ENCODE data around the gene PARN.
"Not testable (repeated sequence)": the region's sequence is repeated elsewhere in the genome, so short reads cannot be mapped to it uniquely, and the experiment has no call there.

PARN gene

GRCh38 chr16:14427371-14427948 lies 202.6 kb downstream of the PARN start:
- DNase-seq = no peak

DNA sequence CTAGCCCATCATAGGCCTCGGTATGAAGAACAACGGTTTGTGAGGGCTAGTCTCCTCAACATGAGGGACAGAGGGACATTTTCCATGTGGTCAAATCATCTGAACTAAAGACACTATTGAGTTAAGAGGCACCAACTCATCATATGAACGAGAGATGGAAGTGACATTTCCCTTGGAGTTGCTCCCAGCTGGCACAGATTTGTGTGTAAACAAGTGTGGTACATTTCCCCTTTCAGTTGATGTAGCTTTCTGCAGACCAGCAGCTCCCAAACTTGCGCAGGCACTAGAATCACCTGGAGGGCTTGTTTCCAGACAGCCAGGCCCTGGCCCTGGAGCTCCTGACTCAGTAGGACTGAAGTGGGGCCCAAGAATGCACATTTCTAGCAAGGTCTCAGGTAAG lies 205.5 kb downstream of the PARN start:
- no peak for DNase-seq

GRCh38 chr16:14423344-14423743 lies 206.7 kb downstream of the PARN start:
- DNase-seq = no peak

- DNase-seq = no peak
Observed at GRCh38 chr16:14420721-14421488, 209.2 kb downstream of the PARN start.

GRCh38 chr16:14420243-14420642 lies 209.8 kb downstream of the PARN start:
- not testable (repeated sequence) for DNase-seq

- no peak for DNase-seq
Observed at GRCh38 chr16:14419817-14420216, 210.2 kb downstream of the PARN start.

GRCh38 chr16:14418795-14419225 lies 211.2 kb downstream of the PARN start:
- no peak for DNase-seq

GRCh38 chr16:14416184-14416583 lies 213.9 kb downstream of the PARN start:
- DNase-seq = no peak

- no peak for DNase-seq
Observed at GRCh38 chr16:14415291-14415690, 214.8 kb downstream of the PARN start.

DNA sequence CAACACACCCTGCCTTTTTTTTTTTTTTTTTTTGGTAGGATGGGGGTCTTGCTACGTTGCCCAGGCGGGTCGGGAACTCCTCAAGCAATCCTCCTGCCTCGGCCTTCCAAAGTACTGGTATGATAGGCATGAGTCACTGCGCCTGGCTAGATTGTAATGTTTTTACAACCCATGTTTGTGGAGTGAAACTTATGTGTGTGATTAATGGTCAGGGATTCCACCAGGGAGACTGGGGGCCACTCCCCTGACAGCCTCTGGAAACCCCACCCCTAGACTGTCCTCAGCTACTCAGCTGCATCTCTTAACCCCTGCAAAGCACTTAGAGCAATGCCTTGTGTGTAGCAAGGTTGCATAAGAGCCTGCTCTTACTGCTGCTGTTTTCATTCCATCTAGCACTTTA lies 220.5 kb downstream of the PARN start:
- no peak for DNase-seq

DNA sequence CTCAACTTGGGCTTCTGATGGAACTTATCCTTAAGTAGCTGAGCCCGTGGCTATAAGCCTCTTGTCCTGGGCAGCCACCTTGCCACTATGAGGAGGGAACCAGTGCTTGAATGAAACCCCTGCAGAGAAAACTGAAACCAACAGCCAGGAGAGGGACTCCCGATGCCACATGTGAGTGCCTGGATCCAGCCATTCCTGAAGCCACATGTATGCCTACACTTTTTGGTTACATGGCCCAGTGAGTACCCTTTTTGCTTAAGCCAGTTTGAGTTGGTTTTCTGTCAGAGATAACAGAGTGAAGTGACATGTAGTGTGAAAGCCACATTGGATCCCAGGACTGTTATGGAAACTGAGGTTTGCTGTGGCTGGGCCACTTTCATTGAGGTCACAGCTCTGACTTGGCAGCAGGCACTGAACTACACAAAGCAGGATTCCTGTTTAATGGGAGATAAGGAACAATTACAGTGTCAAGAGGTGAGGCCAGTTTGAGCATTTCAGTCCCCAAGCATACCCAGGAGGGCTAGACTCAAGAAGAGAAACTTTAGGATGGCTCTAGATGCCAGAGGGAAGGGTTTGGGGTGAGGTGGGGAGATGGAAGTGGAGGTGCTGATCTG lies 222.2 kb downstream of the PARN start:
- no peak for DNase-seq

GRCh38 chr16:14405611-14406537 lies 224.2 kb downstream of the PARN start:
- no peak for DNase-seq

- DNase-seq = not testable (repeated sequence)
Observed at GRCh38 chr16:14403001-14403389, 227.1 kb downstream of the PARN start.

DNA sequence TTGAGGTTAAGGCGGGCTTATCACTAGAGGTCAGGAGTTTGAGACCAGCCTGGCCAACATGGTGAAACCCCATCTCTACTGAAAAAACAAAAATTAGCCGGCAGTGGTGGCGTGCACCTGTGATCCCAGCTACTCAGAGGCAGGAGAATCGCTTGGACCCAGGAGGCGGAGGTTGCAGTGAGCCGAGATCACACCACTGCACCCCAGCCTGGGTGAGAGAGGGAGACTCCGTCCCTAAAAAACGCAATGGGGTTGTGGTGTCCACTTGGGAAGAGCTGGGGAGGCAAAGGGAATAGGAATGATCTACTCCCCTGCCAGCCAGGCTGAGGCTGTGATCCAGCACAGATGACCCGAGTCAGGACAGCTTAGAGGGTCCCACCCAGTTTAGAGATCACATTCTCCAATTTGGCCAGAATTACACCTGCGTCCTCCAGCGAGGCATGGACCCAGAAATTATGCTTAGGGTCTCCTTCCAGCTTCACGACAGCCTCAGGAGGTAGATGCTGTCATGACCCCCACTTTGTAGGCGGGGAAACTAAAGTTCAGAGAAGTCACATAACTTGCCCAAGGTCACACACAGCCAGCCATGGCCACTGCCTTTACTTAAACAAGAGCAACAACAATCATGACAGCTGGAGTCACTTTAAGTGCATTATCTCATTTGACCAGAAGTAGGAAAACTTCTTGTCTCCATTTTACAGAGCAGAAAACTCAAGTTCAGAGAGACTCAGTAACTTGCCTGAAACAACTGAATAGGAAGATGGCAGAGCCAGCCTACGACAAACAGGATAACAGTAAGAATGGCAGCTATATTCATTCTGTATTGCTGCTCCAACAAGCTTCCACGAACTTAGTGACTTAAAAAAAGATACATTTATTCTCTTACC lies 227.7 kb downstream of the PARN start:
- DNase-seq = not testable (repeated sequence)

DNA sequence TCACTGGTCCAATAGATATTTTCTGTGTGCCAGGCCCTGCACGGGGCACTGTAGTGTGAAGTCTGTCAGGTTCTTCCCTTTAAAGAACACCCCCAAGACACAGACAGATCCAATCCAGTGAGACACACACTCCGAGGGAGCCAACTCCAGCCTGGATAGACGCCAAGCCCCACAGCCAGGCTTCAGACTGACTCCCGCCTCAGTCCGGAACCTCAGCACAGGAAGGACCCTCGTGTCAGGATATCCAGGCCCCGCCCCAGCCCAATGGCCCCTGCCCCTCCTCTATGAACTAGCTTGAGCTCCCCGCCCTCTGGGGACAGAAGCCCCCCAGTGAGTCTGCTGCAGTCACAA lies 228.4 kb downstream of the PARN start:
- not testable (repeated sequence) for DNase-seq

DNA sequence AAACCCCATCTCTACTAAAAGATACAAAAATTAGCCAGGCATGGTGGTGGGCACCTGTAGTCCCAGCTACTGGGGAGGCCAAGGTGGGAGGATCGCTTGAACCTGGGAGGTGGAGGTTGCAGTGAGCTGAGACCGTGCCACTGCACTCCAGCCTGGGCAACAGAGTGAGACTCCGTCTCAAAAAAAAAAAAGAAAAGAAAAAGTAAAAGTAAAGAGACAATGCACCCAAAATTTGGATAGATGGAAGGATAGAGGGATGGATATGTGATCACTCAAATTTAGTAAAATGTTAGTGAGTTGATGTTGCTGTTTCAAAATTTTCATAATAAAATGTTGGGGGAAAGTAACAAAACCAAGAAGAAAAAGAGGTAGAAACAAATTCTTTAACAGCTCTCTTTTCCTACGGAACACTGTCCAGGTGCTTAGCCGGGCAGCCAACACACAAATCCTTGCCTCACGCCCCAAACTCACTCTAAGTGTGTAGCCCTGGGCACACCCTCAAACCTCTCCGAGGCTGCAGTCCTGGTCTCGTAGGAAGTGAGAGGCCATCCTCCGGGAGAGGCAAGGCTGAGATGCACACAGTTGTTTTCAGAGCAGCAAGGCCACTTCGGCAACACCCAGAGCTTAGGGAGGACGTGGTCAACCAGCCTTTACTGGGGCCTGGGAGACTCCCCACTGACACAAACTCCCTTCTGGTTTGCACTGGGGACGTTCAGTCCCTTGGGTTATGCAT lies 228.9 kb downstream of the PARN start:
- DNase-seq = not testable (repeated sequence)

DNA sequence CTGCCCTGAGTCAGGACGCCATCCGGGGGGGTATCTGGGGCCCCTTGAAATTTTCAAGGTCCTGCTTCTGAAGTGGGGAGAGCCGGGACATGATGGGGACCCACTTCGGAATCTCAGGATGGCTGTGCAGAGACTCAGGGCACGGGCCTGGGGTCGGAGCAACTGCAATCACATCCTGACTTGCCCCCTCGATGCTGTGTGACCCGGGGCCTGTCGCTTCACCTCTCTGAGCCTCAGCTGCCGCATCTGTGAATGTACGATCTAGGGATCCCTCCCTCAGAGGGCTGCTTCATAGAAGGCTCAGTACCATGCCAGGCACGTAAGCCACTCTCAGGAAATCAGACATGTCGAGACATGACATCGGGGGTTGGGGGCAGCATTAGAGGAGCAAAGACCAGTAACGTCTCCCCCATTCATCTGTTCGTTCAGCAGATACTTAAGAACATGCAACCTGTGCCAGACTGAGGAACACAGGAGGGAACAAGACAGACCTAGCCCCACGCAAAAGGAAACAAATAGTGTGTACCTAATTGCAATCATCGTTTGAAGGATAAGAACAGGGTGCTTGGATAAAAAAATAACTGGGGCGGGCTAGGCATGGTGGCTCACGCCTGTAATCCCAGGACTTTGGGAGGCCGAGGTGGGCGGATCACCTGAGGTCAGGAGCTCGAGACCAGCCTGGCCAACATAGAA lies 229.6 kb downstream of the PARN start:
- no peak for DNase-seq

GRCh38 chr16:14399378-14400284 lies 230.4 kb downstream of the PARN start:
- no peak for DNase-seq

DNA sequence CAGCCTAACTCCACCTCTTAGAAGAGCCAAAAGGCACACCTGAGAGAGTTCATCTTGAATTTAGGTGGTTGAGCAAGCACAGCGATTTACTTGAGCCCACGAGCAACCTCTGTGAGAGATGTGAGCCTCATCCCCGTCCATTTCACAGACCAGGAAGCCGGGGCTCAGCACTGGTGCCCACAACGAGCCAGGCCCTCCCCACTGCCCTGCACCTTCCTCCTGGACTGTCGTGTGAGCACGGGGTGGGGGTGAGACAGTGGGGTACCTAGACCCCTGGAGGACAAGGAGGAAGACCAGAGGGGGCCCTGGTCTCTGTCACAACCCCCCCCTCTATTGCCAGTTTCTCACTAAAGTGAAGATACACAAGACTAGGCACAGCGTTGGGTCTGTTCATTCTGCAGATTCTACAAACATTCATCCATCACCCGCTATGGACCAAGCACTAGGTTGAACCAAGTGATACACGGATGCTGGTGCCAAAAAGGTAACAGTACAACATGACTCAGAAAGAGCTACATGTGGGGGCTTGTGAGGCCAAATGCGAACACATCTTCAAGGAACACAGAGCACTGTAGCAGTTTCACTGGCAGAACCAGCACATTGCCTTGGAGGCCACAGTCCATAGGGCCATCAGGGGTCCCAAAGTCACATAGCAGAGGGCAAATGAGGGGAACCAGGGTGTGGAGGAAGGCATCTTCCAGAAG lies 231.9 kb downstream of the PARN start:
- no peak for DNase-seq

Measured in AML-193 (cell line).